Skin of body (tissue), 1 donor: ENCODE results near the gene OPN1MW3. TPM values are rescaled to one million over a fixed set of nuclear protein-coding genes. Genes with fewer than 3 reads are reported as not detected.

ENCODE experiments used
- total RNA-seq: library from RNA; depleted of rRNA; stranded (reverse); fragments of >200 nt; gene quantifications from one replicate; pipeline ENCODE4 v1.2.3, GENCODE V29; 2014

OPN1MW3 gene
- total RNA-seq, 1 donor from 2014 or later, result not detected

Other genes with a start within 250 kb of the OPN1MW3 start
- gene IRAK1, start 237.7 kb upstream of the OPN1MW3 start, total RNA-seq, result 19.6 TPM
- gene MECP2, start 159.9 kb upstream of the OPN1MW3 start, total RNA-seq, result 22.2 TPM
- gene OPN1LW, start 113.3 kb upstream of the OPN1MW3 start, total RNA-seq, result not detected
- gene OPN1MW, start 75.0 kb upstream of the OPN1MW3 start, total RNA-seq, result not detected
- gene OPN1MW2, start 37.8 kb upstream of the OPN1MW3 start, total RNA-seq, result not detected
- not detected for gene TEX28, start 37.5 kb downstream of the OPN1MW3 start, total RNA-seq
- gene TKTL1, start 38.2 kb downstream of the OPN1MW3 start, total RNA-seq, result 0.30 TPM
- 397 TPM for gene FLNA, start 117.1 kb downstream of the OPN1MW3 start, total RNA-seq
- gene EMD, start 121.7 kb downstream of the OPN1MW3 start, total RNA-seq, result 24.0 TPM
- gene RPL10, start 140.8 kb downstream of the OPN1MW3 start, total RNA-seq, result 3,686 TPM
- 10.8 TPM for gene DNASE1L1, start 151.7 kb downstream of the OPN1MW3 start, total RNA-seq
- 18.3 TPM for gene TAFAZZIN, start 154.0 kb downstream of the OPN1MW3 start, total RNA-seq
- gene ATP6AP1, start 171.1 kb downstream of the OPN1MW3 start, total RNA-seq, result 30.3 TPM
- gene GDI1, start 179.6 kb downstream of the OPN1MW3 start, total RNA-seq, result 58.2 TPM
- gene FAM50A, start 186.6 kb downstream of the OPN1MW3 start, total RNA-seq, result 20.4 TPM
- gene PLXNA3, start 200.7 kb downstream of the OPN1MW3 start, total RNA-seq, result 23.6 TPM
- 5.2 TPM for gene LAGE3, start 221.7 kb downstream of the OPN1MW3 start, total RNA-seq
- 19.4 TPM for gene UBL4A, start 229.0 kb downstream of the OPN1MW3 start, total RNA-seq
- 9.0 TPM for gene SLC10A3, start 233.0 kb downstream of the OPN1MW3 start, total RNA-seq